M059J (cell line): Measurements from ENCODE around the gene SLC16A1. TPM values are rescaled to one million over a fixed set of nuclear protein-coding genes. Genes with fewer than 3 reads are reported as not detected.
A peak's percentile ranks its signal among the peaks of the same experiment; 100 is the strongest.
"Not testable (repeated sequence)": the region's sequence is repeated elsewhere in the genome, so short reads cannot be mapped to it uniquely, and the experiment has no call there.

ENCODE experiments used
- DNase-seq: peaks from one replicate; pipeline ENCODE4 v3.0.0-alpha.2; 2012; ENCODE audit warnings: low read depth
- total RNA-seq: library from RNA; depleted of rRNA; stranded (reverse); fragments of >200 nt; shearing (Covaris generic); gene quantifications from 2 replicates; pipeline ENCODE4 v1.2.3, GENCODE V29; 2014

SLC16A1 gene
- total RNA-seq, 1 experiment from 2014 or later = 116 TPM

GRCh38 chr1:112925015-112925414 lies 31.0 kb downstream of the SLC16A1 start:
- no peak for DNase-seq

GRCh38 chr1:112923959-112924349 lies 32.0 kb downstream of the SLC16A1 start:
- no peak for DNase-seq

DNA sequence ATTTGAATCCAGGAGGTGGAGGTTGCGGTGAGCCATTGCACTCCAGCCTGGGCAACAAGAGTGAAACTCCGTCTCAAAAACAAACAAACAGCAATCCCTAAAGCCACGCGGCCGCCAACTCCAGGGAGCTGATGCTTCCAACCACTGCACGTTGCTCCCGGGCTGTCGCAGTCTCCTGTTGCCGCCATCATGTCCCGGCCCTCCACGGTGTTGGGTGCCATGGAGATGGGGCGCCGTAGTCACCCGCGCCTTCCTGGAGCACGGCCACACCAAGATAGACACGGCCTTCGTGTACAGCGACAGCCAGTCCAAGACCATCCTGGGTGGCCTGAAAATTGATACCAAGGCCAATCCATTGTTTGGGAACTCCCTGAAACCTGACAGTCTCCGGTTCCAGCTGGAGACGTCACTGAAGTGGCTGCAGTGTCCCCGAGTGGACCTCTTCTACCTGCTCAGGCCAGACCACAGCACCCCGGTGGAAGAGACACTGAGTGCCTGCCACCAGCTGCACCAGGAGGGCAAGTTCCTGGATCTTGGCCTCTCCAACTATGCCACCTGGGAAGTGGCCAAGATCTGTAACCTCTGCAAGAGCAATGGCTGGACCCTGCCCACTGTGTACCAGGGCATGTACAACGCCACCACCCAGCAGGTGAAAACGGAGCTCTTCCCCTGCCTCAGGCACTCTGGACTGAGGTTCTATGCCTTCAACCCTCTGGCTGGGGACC lies 32.6 kb downstream of the SLC16A1 start:
- DNase-seq = no peak

DNA sequence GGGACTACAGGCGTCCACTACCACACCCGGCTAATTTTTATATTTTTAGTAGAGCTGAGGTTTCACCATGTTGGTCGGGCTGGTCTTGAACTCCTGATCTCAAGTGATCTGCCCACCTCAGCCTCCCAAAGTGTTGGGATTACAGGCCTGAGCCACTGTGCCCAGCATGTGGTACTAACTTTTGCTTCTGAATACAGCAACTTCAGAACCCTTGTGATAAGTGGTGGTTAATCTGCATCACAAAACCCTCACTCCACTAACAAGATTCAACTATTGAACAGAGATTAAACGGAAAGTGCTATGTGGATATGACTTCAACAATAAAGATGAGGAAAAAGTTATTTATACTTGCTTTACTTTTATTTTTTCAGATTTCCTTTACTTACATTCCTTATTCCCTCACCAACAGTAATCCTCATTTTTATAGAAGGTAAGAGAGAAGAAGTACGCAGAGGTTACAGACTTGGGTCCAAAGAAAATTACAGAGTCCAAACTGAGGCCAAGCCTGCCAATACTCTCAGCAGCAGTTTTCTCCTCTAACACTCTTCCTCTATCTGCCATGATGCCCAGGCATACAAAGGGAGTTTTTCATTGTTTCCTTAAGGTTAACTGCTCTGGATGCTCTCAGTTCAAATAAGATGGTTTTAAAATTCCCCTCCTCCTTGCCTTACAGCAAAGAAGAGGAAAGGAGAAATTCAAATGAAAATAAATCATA lies 44.3 kb downstream of the SLC16A1 start:
- DNase-seq = no peak

DNA sequence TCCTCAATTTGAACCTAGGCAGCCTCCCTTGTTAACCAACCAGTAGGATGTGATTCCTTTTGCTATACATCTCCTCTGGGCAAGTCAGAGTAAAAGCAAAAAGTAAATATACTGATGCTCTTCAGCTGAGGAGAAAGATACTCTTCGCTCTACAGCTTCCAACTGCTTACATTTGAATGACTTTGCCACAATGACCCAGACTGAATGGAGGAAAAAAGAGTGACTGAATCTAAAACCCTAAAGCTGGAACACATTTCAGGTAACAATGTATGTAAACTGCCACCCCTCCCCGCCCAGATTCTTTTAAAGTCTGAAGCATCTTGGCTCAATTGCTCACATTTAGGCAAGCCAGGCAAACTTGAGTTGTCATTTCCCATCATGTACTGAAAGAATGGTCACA lies 46.1 kb downstream of the SLC16A1 start:
- no peak for DNase-seq

DNA sequence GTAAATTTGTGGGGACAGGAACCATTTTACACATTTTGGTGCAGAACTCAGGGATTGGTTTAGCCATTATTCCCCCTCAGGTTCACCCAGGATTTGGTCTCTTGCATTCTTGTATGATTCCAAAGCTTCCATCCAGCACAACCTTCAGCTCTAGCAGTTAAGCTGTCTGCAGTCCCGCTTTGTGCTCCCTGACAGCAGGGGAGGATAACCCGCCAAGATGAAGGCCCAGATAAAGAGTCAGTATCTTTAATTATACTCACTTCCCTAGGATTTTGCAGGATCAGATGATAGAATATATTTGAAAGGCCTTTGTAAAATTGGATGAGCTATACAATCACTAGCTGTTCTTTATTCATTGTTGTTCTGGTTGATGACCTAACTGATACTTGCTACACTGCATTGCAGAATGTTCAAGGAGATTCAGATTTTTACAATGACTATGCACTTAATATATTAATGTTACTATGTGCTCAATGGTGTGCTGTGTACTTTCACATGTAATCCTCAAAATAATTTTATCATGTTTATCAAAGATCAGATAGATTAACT lies 49.8 kb downstream of the SLC16A1 start:
- DNase-seq = peak; percentile 63

DNA sequence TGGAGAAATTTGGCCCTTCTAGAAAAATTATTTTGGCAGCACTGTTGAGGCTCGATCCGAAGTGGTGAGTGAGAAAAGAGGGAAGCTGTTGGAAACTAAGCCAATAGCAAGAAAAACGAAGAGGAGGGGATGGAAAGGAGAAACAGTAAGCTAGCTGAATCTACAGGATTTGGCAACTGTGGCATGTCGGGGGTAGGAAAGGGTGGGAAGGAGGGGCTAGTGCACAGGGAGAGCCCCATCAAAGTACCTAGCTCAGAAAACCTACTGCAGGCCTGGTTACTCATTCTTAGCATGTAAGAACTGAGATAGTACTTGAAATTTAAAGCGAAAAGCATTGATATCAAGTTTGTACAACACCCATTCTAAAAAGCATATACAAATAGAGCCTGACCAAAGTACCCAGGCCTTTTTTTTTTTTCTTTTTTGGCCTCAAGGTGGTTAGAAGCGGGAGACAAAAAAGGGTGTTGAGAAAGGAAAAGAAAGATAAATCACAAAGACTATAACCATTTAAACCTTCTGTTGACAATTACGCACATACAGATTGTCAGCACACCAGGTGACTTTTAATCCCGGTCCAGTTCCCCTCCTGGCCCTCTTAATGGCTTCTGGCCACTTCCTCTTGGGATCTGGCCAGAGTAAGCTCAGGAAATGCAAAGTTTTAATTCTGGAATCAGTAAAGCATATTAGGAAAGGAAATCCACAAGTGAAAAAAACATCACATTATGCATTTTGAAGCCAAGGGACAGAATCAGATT lies 50.4 kb downstream of the SLC16A1 start:
- peak; percentile 77 for DNase-seq

DNA sequence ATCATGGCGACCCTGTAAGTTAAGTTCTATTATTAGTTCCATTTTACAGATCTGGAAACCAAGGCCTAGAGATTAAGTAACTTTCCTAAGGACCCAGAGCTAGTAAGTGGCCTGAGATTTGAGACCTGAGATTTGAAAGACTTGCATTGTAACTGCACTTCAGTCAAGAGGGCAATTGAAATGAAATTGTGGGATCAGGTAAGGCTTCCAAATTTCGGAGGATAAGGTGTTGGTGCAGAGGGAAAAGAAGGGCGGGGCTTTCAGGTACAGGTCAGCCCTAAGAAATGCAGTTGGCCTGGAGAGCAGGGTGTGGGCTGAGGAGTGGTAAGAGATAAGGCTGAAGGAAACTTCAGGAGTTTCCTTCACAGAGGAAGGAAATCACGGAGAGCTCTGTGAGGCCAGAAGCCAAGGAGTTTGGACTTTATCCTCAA lies 51.1 kb downstream of the SLC16A1 start:
- DNase-seq = no peak

DNA sequence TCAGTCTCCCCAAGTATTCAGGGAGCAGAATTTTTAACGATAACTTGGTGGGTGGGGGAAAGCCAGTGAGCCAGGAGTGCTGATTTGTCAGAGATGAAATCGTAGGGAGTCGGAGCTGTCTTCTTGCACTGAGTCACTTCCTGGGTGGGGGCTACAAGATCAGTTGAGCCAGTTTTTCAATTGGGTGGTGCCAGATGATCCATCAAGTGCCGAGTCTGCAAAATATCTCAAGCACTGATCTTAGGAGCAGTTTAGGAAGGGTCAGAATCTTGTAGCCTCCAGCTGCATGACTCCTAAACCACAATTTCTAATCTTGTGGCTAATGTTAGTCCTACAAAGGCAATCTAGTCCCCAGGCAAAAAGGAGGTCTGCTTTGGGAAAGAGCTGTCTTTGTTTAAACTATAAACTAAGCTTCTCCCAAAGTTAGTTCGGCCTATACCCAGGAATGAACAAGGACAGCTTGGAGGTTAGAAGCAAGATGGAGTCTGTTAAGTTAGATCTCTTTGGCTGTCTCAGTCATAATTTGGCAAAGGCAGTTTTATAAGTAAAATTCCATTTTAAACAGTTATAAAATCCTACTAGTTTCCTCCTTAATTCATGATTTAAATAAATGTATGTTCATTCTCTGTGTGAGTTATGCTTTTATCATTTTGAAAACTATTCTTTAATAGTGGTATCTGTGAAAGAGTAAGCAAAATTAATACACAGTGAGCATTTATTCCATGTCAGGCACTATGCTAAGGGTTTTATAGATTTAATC lies 51.7 kb downstream of the SLC16A1 start:
- DNase-seq = peak; percentile 96

GRCh38 chr1:112902221-112902620 lies 53.8 kb downstream of the SLC16A1 start:
- DNase-seq = no peak

- no peak for DNase-seq
These were observed 54.6 kb downstream of the SLC16A1 start for GRCh38 chr1:112901387-112901786.

GRCh38 chr1:112896783-112897182 lies 59.2 kb downstream of the SLC16A1 start:
- no peak for DNase-seq

- no peak for DNase-seq
These were observed 61.4 kb downstream of the SLC16A1 start for GRCh38 chr1:112894561-112895011.

GRCh38 chr1:112894010-112894292 lies 62.0 kb downstream of the SLC16A1 start:
- no peak for DNase-seq

DNA sequence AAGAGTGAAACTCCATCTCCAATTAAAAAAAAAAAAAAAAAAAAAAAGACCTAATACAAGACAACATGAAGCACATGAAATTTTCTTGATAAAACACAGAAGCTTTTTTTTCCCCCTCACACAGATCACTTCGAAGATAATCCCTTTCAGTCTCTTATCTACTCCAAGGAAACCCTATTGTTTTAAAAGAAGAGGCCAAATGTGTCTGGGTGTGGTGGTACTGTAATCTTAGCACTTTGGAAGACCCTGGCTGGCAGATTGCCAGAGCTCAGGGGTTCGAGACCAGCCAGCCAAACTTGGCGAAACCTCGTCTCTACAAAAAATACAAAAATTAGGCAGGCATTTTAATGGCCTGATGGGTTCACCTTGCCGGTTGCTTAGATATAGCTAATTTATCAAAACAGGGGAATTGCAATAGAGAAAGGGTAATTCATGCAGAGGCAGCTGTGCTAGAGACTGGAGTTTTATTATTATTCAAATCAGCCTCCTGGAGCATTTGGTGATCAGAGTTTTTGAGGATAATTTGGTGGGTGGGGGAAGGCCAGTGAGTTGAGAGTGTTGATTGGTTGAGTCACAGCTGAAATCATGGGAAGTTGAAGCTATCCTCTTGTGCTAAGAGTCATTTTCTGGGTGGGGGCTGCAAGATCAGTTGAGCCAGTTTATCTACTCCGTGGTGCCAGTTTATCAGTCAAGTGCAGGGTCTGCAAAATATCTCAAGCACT lies 62.5 kb downstream of the SLC16A1 start:
- DNase-seq = no peak

GRCh38 chr1:112889906-112890305 lies 66.1 kb downstream of the SLC16A1 start:
- not testable (repeated sequence) for DNase-seq

- no peak for DNase-seq
These were observed 66.8 kb downstream of the SLC16A1 start for GRCh38 chr1:112889052-112889768.

- no peak for DNase-seq
These were observed 67.4 kb downstream of the SLC16A1 start for GRCh38 chr1:112888630-112889029.

GRCh38 chr1:112887599-112888283 lies 68.3 kb downstream of the SLC16A1 start:
- peak; percentile 49 for DNase-seq

GRCh38 chr1:112884996-112885395 lies 71.0 kb downstream of the SLC16A1 start:
- not testable (repeated sequence) for DNase-seq
